Liver (tissue), 9 donors: ENCODE measurements around the gene SYNPR. TPM values are rescaled to one million over a fixed set of nuclear protein-coding genes. Genes with fewer than 3 reads are reported as not detected.

Experiments
- DNase-seq: peaks from one replicate; pipeline ENCODE4 v3.0.0-alpha.2; 2017; ENCODE audit warnings: low spot score
- H3K27ac ChIP-seq, 2 donors: one replicate each; pipeline ENCODE4 v1.7.0; 2013; ENCODE audit warnings: inconsistent platforms in 2 of 2, low read length in 2 of 2, control low read depth in 1 of 2, low read depth in 1 of 2, mild to moderate bottlenecking in 1 of 2
- H3K27me3 ChIP-seq, 4 donors: one replicate each; pipeline versions ENCODE4 v1.6.1 to v1.7.0; 2013; ENCODE audit warnings: low read length in 3 of 4, inconsistent platforms in 1 of 4, mild to moderate bottlenecking in 1 of 4, moderate library complexity in 1 of 4; ENCODE audit not compliant: control insufficient read depth in 4 of 4, insufficient read depth in 4 of 4
- H3K36me3 ChIP-seq, 4 donors: one replicate each; pipeline versions ENCODE4 v1.6.1 to v1.7.0; 2013; ENCODE audit warnings: low read length in 3 of 4, mild to moderate bottlenecking in 3 of 4, low read depth in 1 of 4, moderate library complexity in 1 of 4; ENCODE audit not compliant: control insufficient read depth in 4 of 4, insufficient read depth in 3 of 4
- H3K4me1 ChIP-seq, 4 donors: one replicate each; pipeline versions ENCODE4 v1.6.1 to v1.7.0; 2013; ENCODE audit warnings: low read length in 3 of 4, mild to moderate bottlenecking in 3 of 4, moderate library complexity in 1 of 4; ENCODE audit not compliant: control insufficient read depth in 4 of 4, insufficient read depth in 4 of 4
- H3K4me3 ChIP-seq, 3 donors: one replicate each; pipeline versions ENCODE4 v1.6.1 to v1.7.0; 2013; ENCODE audit warnings: low read length in 3 of 3, control low read depth in 1 of 3, low read depth in 1 of 3, mild to moderate bottlenecking in 1 of 3
- H3K9ac ChIP-seq, 2 donors: one replicate each; pipeline ENCODE4 v1.7.0; 2013; ENCODE audit warnings: low read length in 2 of 2, mild to moderate bottlenecking in 2 of 2, moderate library complexity in 2 of 2, control low read depth in 1 of 2, low read depth in 1 of 2
- H3K9me3 ChIP-seq, 4 donors: one replicate each; pipeline versions ENCODE4 v1.6.1 to v1.7.0; 2013; ENCODE audit warnings: low read length in 3 of 4; ENCODE audit not compliant: control insufficient read depth in 4 of 4
- FOXA2 ChIP-seq: IDR thresholded peaks from 2 replicates; pipeline ENCODE4 v1.6.1; 2016; ENCODE audit warnings: antibody characterized with exemption
- GABPA ChIP-seq, 2 donors: IDR thresholded peaks in 1 of 2; conservative IDR thresholded peaks in 1 of 2; 2 replicates each; pipeline ENCODE4 v1.6.1; 2016; ENCODE audit warnings: antibody characterized with exemption in 2 of 2, mild to moderate bottlenecking in 1 of 2, moderate library complexity in 1 of 2
- HNF4A ChIP-seq, 2 donors: conservative IDR thresholded peaks; 2 replicates each; pipeline ENCODE4 v1.6.1; 2016; ENCODE audit warnings: antibody characterized with exemption in 2 of 2, mild to moderate bottlenecking in 2 of 2
- HNF4G ChIP-seq: IDR thresholded peaks from 2 replicates; pipeline ENCODE4 v1.6.1; 2016; ENCODE audit warnings: antibody characterized with exemption
- JUND ChIP-seq, 2 donors: IDR thresholded peaks; 2 replicates each; pipeline ENCODE4 v1.6.1; 2016; ENCODE audit warnings: antibody characterized with exemption in 2 of 2
- RAD21 ChIP-seq, 2 donors: IDR thresholded peaks; 2 replicates each; pipeline ENCODE4 v1.6.1; 2016; ENCODE audit warnings: antibody characterized with exemption in 2 of 2, mild to moderate bottlenecking in 2 of 2
- SP1 ChIP-seq: IDR thresholded peaks from 2 replicates; pipeline ENCODE4 v1.6.1; 2018; ENCODE audit warnings: antibody characterized with exemption, mild to moderate bottlenecking
- TAF1 ChIP-seq: conservative IDR thresholded peaks from 2 replicates; pipeline ENCODE4 v1.6.1; 2016; ENCODE audit warnings: antibody characterized with exemption, mild to moderate bottlenecking
- YY1 ChIP-seq: IDR thresholded peaks from 2 replicates; pipeline ENCODE4 v1.6.1; 2016; ENCODE audit warnings: antibody characterized with exemption, mild to moderate bottlenecking
- ZBTB33 ChIP-seq: IDR thresholded peaks from 2 replicates; pipeline ENCODE4 v1.6.1; 2016; ENCODE audit warnings: antibody characterized with exemption
- whole genome bisulfite sequencing: extraction: QIAGEN DNeasy Blood & Tissue Kit; methylation state at CpG from one replicate; pipeline ENCODE4 v1.1.7; 2013; 5-methylcytosine and 5-hydroxymethylcytosine counted together
- polyA plus RNA-seq, 2 donors: library from polyadenylated mRNA; stranded (reverse) in 1 of 2; unstranded in 1 of 2; fragments of 200-250 nt in 1 of 2; fragments of >200 nt in 1 of 2; fragmentation: Nextera tagmentation in 1 of 2; extraction: Ambion mirVana in 1 of 2; gene quantifications; one replicate each; pipeline versions ENCODE4 v1.2.1 to v1.2.3, GENCODE V29; 2013 to 2015
- total RNA-seq, 2 donors: library from RNA; depleted of rRNA; stranded (reverse); fragments of >200 nt; gene quantifications; one replicate each; pipeline ENCODE4 v1.2.3, GENCODE V29; 2014
- TF ChIP-seq, protein P1 (sequence below): IDR thresholded peaks from 2 replicates; pipeline ENCODE4 v1.6.1; 2016; ENCODE audit warnings: antibody characterized with exemption, mild to moderate bottlenecking
- donor health status: healthy.
- donor health status: healthy.
- donor health status: healthy.
- donor health status: healthy.
- donor health status: healthy.

Gene SYNPR
- total and polyA plus RNA-seq, 4 donors: not detected

DNA sequence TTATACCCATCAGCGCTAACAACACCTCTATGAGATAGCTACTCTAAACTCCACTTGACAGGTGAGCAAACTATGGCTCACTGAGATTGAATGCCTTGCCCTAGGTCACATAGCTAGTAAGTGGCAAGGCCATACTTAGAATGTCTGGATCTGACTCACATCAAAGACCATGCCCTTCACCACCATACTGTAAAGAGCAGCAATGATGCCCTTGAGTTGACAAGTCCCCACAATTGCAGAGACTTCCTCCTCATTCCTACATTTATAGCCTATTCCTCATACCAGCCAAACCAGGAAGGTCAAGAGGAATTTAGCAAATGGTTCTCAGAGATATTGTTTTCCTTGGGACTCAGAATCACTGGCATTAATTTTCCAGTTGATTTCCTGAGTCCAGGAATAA lies 216.5 kb downstream of the SYNPR start:
- Histone ChIP-seq H3K27me3 (no peaks in the 10 kb centered on the region), H3K27ac (no peak overlapping the region), H3K4me1 (no peaks in the 10 kb centered on the region), H3K9me3 (no peaks in the 10 kb centered on the region), H3K36me3 (no peaks in the 10 kb centered on the region), H3K4me3 (no peak overlapping the region), H3K9ac (no peak overlapping the region)
- no peak for TF ChIP-seq HNF4A (conservative IDR thresholded peaks at IDR 0.05)
- no peak for TF ChIP-seq JUND (IDR thresholded peaks at IDR 0.05)
- no peak for TF ChIP-seq YY1
- TF ChIP-seq ZBTB33: no peak
- TF ChIP-seq FOXA2: no peak
- TF ChIP-seq TAF1: no peak
- TF ChIP-seq, protein P1, sequence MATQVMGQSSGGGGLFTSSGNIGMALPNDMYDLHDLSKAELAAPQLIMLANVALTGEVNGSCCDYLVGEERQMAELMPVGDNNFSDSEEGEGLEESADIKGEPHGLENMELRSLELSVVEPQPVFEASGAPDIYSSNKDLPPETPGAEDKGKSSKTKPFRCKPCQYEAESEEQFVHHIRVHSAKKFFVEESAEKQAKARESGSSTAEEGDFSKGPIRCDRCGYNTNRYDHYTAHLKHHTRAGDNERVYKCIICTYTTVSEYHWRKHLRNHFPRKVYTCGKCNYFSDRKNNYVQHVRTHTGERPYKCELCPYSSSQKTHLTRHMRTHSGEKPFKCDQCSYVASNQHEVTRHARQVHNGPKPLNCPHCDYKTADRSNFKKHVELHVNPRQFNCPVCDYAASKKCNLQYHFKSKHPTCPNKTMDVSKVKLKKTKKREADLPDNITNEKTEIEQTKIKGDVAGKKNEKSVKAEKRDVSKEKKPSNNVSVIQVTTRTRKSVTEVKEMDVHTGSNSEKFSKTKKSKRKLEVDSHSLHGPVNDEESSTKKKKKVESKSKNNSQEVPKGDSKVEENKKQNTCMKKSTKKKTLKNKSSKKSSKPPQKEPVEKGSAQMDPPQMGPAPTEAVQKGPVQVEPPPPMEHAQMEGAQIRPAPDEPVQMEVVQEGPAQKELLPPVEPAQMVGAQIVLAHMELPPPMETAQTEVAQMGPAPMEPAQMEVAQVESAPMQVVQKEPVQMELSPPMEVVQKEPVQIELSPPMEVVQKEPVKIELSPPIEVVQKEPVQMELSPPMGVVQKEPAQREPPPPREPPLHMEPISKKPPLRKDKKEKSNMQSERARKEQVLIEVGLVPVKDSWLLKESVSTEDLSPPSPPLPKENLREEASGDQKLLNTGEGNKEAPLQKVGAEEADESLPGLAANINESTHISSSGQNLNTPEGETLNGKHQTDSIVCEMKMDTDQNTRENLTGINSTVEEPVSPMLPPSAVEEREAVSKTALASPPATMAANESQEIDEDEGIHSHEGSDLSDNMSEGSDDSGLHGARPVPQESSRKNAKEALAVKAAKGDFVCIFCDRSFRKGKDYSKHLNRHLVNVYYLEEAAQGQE: no peak
- no peak for TF ChIP-seq RAD21 (IDR thresholded peaks at IDR 0.05)
- no peak for DNase-seq
- 92% methylated on average over 1 of the region's 1 CpG for WGBS

DNA sequence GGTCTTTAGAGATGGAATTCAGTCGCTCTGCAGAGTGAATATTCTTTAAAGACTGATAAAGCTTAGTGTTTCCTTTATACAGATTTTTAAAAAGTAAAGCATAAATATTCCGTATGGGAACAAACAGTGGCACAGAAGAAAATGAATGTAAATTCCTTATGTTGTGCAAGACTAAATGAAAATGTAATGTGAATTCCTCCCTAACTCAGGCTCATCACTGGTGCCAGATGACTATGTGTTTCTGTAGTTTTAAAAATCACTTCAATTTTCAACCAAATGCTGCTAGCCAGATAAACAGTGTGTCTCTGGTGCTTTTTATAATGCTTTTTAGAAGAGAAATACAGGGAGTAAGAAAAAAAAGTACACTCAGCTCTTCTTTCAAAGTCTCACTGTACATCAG lies 219.5 kb downstream of the SYNPR start:
- no peaks in the 10 kb centered on the region for H3K27me3 ChIP-seq
- H3K9ac ChIP-seq: no peak overlapping the region
- H3K27ac ChIP-seq: no peak overlapping the region
- WGBS: 76% methylated on average over 2 of the region's 2 CpGs
- no peak overlapping the region for H3K4me3 ChIP-seq
- no peak for DNase-seq
- TF ChIP-seq RAD21 (IDR thresholded peaks at IDR 0.05): no peak
- no peak for TF ChIP-seq HNF4G
- no peak for TF ChIP-seq FOXA2
- TF ChIP-seq GABPA (IDR thresholded peaks at IDR 0.05 in 1 of 2, conservative IDR thresholded peaks at IDR 0.05 in 1 of 2): no peak
- no peaks in the 10 kb centered on the region for H3K36me3 ChIP-seq
- no peaks in the 10 kb centered on the region for H3K4me1 ChIP-seq
- H3K9me3 ChIP-seq: no peaks in the 10 kb centered on the region

DNA sequence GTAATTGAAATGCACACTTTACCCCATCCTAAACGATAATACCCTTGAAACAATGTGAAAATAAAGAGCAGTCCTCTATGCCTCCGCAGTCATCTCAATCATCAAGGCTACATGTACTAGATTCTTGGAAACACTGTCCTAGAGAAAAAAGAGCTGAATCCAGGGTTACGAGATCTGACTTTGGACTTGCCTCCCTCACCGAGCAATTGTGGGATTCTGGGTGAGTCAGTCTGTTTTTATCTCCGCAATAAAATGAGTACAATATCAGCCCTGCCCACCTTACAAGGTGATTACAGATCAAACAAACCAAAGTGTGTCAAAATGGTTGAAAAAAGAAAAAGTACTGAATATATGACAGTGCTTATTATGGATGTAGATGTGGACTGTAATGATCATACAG lies 222.1 kb downstream of the SYNPR start:
- no peak overlapping the region for H3K9ac ChIP-seq
- H3K27me3 ChIP-seq: no peaks in the 10 kb centered on the region
- no peaks in the 10 kb centered on the region for H3K9me3 ChIP-seq
- no peak overlapping the region for H3K27ac ChIP-seq
- TF ChIP-seq GABPA (IDR thresholded peaks at IDR 0.05 in 1 of 2, conservative IDR thresholded peaks at IDR 0.05 in 1 of 2) (no peak), RAD21 (IDR thresholded peaks at IDR 0.05) (no peak), HNF4G (no peak), SP1 (no peak), TAF1 (no peak)
- no peak overlapping the region for H3K4me3 ChIP-seq
- no peak for DNase-seq
- H3K4me1 ChIP-seq: no peaks in the 10 kb centered on the region
- H3K36me3 ChIP-seq: no peaks in the 10 kb centered on the region
- WGBS: 73% methylated on average over 5 of the region's 5 CpGs
